ENCODE measurements around the gene C19orf85.
"Not testable (repeated sequence)": the region's sequence is repeated elsewhere in the genome, so short reads cannot be mapped to it uniquely, and the experiment has no call there.

The C19orf85 gene

GRCh38 chr19:55436847-55437246 lies 27.7 kb downstream of the C19orf85 start:
- no peak for DNase-seq

- DNase-seq = no peak
Measured at GRCh38 chr19:55435020-55435419, 29.5 kb downstream of the C19orf85 start.

GRCh38 chr19:55434356-55434919 lies 30.1 kb downstream of the C19orf85 start:
- DNase-seq = no peak

- DNase-seq = no peak
Measured at GRCh38 chr19:55433292-55433691, 31.3 kb downstream of the C19orf85 start.

GRCh38 chr19:55432241-55432959 lies 32.2 kb downstream of the C19orf85 start:
- no peak for DNase-seq

- DNase-seq = no peak
Measured at GRCh38 chr19:55431183-55431582, 33.4 kb downstream of the C19orf85 start.

GRCh38 chr19:55426042-55426441 lies 38.5 kb downstream of the C19orf85 start:
- no peak for DNase-seq

GRCh38 chr19:55424518-55424917 lies 40.0 kb downstream of the C19orf85 start:
- DNase-seq = no peak

GRCh38 chr19:55423225-55424005 lies 41.1 kb downstream of the C19orf85 start:
- no peak for DNase-seq

- not testable (repeated sequence) for DNase-seq
Measured at GRCh38 chr19:55421281-55421680, 43.3 kb downstream of the C19orf85 start.

GRCh38 chr19:55419624-55420236 lies 44.8 kb downstream of the C19orf85 start:
- DNase-seq = no peak

GRCh38 chr19:55419103-55419502 lies 45.4 kb downstream of the C19orf85 start:
- DNase-seq = no peak

- DNase-seq = peak; percentile 63
Measured at GRCh38 chr19:55418185-55418584, 46.4 kb downstream of the C19orf85 start.
